ENCODE data around the gene FDX2. TPM values are rescaled to one million over a fixed set of nuclear protein-coding genes. Genes with fewer than 3 reads are reported as not detected.
"Not testable (repeated sequence)": the region's sequence is repeated elsewhere in the genome, so short reads cannot be mapped to it uniquely, and the experiment has no call there.

Gene FDX2
- total RNA-seq, 1 donor from 2014 or later: 18.0 TPM

DNA sequence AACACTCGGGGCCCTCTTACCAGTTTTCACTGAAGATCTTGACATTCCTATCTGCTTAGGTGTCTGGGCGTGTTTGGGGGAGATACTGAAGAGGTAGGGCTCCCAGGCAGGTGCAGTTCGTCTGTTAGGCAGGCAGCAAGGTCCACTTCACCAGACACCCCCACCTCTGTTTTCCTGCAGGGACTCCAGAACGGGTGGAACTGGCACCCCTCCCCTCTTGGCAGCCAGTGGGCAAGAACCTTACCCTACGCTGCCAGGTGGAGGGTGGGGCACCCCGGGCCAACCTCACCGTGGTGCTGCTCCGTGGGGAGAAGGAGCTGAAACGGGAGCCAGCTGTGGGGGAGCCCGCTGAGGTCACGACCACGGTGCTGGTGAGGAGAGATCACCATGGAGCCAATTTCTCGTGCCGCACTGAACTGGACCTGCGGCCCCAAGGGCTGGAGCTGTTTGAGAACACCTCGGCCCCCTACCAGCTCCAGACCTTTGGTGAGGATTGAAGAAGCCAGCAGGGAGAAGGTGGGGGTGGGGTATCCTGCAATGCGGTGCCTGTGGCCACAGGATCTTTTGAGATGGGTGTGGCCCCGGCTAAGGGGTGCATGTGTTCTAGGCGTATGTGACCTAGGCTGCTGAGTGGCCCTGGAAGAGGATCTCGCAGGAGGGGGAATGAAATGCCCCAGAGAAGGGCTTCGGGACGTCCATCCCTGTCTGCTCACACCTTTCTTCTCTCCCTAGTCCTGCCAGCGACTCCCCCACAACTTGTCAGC, 32.3 kb downstream of the FDX2 start:
- H3K4me1 Mint-ChIP-seq (ENCODE audit: low read depth): peaks cover 41% of the 10 kb centered on the region
- no peak overlapping the region for H3K4me3 Mint-ChIP-seq (ENCODE audit: low read depth)

DNA sequence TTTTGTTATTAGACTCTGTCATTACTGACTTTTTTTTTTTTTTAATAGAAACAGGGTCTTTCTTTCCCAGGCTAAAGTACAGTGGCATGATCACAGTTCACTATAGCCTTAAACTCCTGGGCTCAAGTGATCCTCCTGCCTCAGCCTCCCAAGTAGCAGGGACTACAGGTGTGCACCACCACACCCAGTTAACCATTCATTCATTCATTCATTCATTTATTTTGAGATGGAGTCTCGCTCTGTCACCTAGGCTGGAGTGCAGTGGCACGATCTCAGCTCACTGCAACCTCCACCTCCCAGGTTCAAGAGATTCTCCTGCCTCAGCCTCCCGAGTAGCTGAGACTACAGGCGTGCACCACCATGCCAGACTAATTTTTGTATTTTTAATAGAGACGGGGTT, 33.8 kb downstream of the FDX2 start:
- Mint-ChIP-seq H3K36me3 (ENCODE audit: low read depth) (peaks cover 81% of the 10 kb centered on the region), H3K4me1 (ENCODE audit: low read depth) (peaks cover 37% of the 10 kb centered on the region)
- H3K4me3 Mint-ChIP-seq (ENCODE audit: low read depth); intact Hi-C loops (cut with micrococcal nuclease); H3K27me3 Mint-ChIP-seq (ENCODE audit: low read depth); H3K9me3 Mint-ChIP-seq; H3K27ac Mint-ChIP-seq; DNase-seq (ENCODE audit: low spot score): not testable (repeated sequence)

More for the DNA sequence above, 32.3 kb downstream of the FDX2 start:
- Mint-ChIP-seq H3K9me3 (no peaks in the 10 kb centered on the region), H3K36me3 (ENCODE audit: low read depth) (peaks cover 67% of the 10 kb centered on the region), H3K27me3 (ENCODE audit: low read depth) (peaks cover 2% of the 10 kb centered on the region), H3K27ac (no peak overlapping the region)
- DNase-seq (ENCODE audit: low spot score): no peak
- intact Hi-C loops (cut with micrococcal nuclease): no loop called here

DNA sequence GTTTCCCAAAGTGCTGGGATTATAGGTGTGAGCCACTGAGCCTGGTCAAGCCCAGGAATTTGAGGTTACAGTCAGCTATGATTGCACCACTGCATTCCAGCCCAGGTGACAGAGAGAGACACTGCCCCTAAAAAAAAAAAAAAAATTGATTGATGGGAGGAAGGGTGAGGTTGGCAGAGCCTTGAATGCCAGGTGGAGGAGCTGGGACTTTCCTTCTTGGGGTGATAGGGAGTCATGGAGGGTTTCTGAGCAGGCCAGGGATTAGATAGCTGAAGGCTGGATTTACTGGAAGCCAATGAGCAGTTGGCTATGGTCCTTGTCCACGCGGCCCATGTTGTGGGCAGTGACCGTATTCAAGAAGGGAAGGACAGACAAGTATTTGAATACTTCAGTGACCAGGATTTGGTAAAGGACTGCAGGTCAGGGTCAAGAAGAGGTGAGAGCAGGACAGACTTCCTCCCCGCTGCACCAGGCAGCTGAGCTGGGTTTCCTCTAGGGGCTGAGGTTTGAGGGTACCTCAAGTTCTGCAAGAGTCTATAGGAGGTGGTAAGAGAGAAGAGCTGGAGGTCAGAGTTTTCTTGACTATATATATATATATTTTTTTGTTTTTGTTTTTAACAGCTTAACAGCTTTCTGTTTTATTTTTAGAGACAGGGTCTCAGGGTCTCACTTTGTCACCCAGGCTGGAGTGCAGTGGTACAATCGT, 35.9 kb downstream of the FDX2 start:
- no peak for DNase-seq (ENCODE audit: low spot score)
- H3K27ac Mint-ChIP-seq: peak overlapping the region; percentile 30
- no peaks in the 10 kb centered on the region for H3K27me3 Mint-ChIP-seq (ENCODE audit: low read depth)
- no peaks in the 10 kb centered on the region for H3K9me3 Mint-ChIP-seq
- H3K36me3 Mint-ChIP-seq (ENCODE audit: low read depth): peaks cover 73% of the 10 kb centered on the region
- intact Hi-C loops (cut with micrococcal nuclease): no loop called here
- H3K4me1 Mint-ChIP-seq (ENCODE audit: low read depth): peaks cover 17% of the 10 kb centered on the region
- no peak overlapping the region for H3K4me3 Mint-ChIP-seq (ENCODE audit: low read depth)

DNA sequence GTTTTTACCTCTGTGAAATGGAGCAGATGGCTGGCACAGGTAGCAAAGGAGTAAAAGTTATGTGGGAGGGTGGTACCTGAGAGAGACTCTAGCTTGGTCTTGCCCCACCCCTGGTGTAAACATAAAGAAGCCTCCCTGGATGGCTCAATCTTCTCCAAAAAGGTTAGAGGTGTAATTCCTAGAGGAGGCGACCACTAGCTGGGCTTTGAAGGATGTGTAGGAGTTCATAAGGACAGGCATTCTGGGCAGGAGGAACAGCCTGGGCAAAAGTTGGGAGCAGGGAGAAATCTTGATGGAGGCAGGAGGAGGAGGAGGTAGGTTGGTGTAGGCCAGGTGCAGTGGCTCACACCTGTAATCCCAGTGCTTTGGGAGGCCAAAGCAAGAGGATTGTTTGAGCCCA, 36.9 kb downstream of the FDX2 start:
- DNase-seq (ENCODE audit: low spot score): no peak
- intact Hi-C loops (cut with micrococcal nuclease): no loop called here
- Mint-ChIP-seq H3K9me3 (no peaks in the 10 kb centered on the region), H3K36me3 (ENCODE audit: low read depth) (peaks cover 71% of the 10 kb centered on the region), H3K4me1 (ENCODE audit: low read depth) (peaks cover 19% of the 10 kb centered on the region), H3K27me3 (ENCODE audit: low read depth) (no peaks in the 10 kb centered on the region), H3K4me3 (ENCODE audit: low read depth) (no peak overlapping the region), H3K27ac (peak overlapping the region; percentile 52)

DNA sequence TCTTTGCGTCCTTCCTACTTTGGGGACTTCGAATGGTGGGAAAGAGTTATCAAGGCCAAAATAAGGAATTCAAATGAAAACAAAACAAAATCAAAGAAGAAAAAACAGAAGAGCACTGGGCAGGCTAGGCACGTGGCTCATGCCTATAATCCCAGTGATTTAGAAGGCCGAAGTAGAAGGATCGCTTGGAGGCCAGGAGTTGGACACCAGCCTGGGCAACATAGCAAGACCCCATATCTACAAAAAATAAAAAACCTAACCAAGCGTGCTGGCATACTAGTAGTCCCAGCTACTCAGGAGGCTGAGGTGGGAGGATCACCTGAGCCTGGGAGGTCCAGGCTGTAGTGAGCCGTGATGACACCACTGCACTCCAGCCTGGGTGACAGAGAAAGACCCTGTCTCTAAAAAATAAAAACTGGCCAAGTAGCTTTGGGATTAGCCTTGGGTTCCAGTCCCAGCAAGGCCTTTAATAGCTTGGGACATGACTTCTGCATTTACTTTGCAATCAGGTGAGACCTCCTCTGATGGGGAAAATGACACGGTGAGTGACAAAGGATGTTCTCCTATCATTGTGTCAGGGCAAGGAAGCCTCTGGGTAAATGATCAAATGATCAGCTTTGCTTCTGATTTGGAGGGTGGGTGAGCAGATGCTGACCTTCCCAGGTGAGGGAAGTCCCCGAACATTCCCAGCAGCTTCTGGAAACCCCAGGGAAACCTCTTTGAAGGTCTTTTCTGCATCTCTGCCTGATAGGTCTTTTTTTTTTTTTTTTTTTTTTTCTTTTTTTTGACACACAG, 37.8 kb downstream of the FDX2 start:
- Mint-ChIP-seq H3K4me1 (ENCODE audit: low read depth) (peaks cover 20% of the 10 kb centered on the region), H3K4me3 (ENCODE audit: low read depth) (peak overlapping the region; percentile 39), H3K9me3 (no peaks in the 10 kb centered on the region), H3K27ac (no peak overlapping the region), H3K36me3 (ENCODE audit: low read depth) (peaks cover 64% of the 10 kb centered on the region), H3K27me3 (ENCODE audit: low read depth) (no peaks in the 10 kb centered on the region)
- DNase-seq (ENCODE audit: low spot score): no peak
- intact Hi-C loops (cut with micrococcal nuclease): no loop called here

DNA sequence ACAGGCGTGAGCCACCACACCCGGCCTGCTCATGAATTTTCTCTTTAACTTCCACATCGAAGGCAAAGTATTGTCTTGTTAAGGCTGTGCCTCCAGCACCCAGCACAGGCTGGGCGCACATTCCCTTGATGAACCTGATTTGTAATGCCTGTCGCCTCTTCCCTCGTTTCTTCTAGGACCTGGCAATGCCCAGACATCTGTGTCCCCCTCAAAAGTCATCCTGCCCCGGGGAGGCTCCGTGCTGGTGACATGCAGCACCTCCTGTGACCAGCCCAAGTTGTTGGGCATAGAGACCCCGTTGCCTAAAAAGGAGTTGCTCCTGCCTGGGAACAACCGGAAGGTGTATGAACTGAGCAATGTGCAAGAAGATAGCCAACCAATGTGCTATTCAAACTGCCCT, 41.2 kb downstream of the FDX2 start:
- Mint-ChIP-seq H3K27ac (no peak overlapping the region), H3K9me3 (no peaks in the 10 kb centered on the region), H3K4me3 (ENCODE audit: low read depth) (no peak overlapping the region), H3K4me1 (ENCODE audit: low read depth) (peaks cover 24% of the 10 kb centered on the region), H3K36me3 (ENCODE audit: low read depth) (peaks cover 60% of the 10 kb centered on the region), H3K27me3 (ENCODE audit: low read depth) (no peaks in the 10 kb centered on the region)
- intact Hi-C loops (cut with micrococcal nuclease): no loop called here
- DNase-seq (ENCODE audit: low spot score): no peak

DNA sequence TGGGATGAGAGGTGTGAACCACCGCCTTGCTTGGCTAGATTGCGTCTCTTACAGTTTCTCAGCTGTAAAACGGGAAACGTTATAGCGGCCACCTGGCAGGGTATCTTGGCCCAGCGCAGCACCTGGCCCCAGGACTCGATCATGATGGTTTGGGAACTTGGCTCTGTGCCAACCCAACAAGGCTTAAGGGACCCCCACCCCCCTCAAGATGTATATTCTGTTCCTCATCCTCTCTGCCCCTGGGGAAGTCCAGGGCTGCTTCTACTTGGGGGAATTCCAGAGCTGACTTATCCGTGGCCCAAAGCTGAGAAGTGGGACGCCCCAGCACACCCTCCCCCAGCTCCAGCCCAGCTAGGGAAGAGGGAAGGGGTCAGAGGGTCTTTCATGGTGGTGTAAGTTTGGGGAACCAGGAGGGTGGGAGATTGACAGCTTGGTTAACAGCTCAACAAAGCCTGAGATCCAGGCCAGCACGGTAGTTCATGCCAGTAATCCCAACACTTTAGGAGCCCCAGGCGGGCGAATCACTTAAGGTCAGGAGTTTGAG, 44.2 kb downstream of the FDX2 start:
- no peaks in the 10 kb centered on the region for H3K27me3 Mint-ChIP-seq (ENCODE audit: low read depth)
- H3K9me3 Mint-ChIP-seq: no peaks in the 10 kb centered on the region
- no peak for DNase-seq (ENCODE audit: low spot score)
- H3K36me3 Mint-ChIP-seq (ENCODE audit: low read depth): peaks cover 33% of the 10 kb centered on the region
- peaks cover 19% of the 10 kb centered on the region for H3K4me1 Mint-ChIP-seq (ENCODE audit: low read depth)
- intact Hi-C loops (cut with micrococcal nuclease): loop anchor here (2.0 kb wide), 3 partner anchors 15 to 109 kb away; partner anchors contain the start of genes ICAM4, RAVER1 and TYK2
- H3K27ac Mint-ChIP-seq: peak overlapping the region; percentile 94
- H3K4me3 Mint-ChIP-seq (ENCODE audit: low read depth): peak overlapping the region; percentile 87

DNA sequence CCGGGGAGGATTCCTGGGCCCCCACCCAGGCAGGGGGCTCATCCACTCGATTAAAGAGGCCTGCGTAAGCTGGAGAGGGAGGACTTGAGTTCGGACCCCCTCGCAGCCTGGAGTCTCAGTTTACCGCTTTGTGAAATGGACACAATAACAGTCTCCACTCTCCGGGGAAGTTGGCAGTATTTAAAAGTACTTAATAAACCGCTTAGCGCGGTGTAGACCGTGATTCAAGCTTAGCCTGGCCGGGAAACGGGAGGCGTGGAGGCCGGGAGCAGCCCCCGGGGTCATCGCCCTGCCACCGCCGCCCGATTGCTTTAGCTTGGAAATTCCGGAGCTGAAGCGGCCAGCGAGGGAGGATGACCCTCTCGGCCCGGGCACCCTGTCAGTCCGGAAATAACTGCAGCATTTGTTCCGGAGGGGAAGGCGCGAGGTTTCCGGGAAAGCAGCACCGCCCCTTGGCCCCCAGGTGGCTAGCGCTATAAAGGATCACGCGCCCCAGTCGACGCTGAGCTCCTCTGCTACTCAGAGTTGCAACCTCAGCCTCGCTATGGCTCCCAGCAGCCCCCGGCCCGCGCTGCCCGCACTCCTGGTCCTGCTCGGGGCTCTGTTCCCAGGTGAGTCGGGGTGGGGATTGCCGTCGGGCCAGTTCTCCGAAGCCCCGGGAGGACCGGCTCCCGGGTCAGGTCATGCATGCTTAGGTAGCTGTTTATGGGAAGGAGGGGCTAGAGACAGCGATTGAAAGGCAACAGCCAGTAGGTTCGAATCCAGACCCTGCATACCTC, 45.0 kb downstream of the FDX2 start, which contains the start of gene ICAM1:
TSS of gene ICAM1 (plus strand) at position 505 of the 779 bp plus-strand sequence. CDS start at position 545, 40 bp downstream.
- intact Hi-C loops (cut with micrococcal nuclease): loop anchor here (1.0 to 2.0 kb wide), 5 partner anchors 11 to 118 kb away; partner anchors contain the start of genes ICAM4, RAVER1 and TYK2
- Mint-ChIP-seq H3K4me3 (ENCODE audit: low read depth) (peak within 1 kb of the TSS; percentile 87), H3K27ac (peak within 1 kb of the TSS; percentile 94), H3K36me3 (ENCODE audit: low read depth) (peaks cover 33% of the 10 kb centered on the region), H3K9me3 (no peaks in the 10 kb centered on the region), H3K27me3 (ENCODE audit: low read depth) (no peaks in the 10 kb centered on the region), H3K4me1 (ENCODE audit: low read depth) (peaks cover 20% of the 10 kb centered on the region)
- DNase-seq (ENCODE audit: low spot score): peak; percentile 75

DNA sequence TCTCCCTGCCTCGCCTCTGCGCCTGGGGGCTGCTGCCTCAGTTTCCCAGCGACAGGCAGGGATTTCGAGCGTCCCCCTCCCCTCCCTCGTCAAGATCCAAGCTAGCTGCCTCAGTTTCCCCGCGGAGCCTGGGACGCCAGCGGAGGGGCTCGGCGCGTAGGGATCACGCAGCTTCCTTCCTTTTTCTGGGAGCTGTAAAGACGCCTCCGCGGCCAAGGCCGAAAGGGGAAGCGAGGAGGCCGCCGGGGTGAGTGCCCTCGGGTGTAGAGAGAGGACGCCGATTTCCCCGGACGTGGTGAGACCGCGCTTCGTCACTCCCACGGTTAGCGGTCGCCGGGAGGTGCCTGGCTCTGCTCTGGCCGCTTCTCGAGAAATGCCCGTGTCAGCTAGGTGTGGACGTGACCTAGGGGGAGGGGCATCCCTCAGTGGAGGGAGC, 45.6 kb downstream of the FDX2 start:
- Mint-ChIP-seq H3K27me3 (ENCODE audit: low read depth) (no peaks in the 10 kb centered on the region), H3K27ac (peak overlapping the region; percentile 94), H3K36me3 (ENCODE audit: low read depth) (peaks cover 29% of the 10 kb centered on the region), H3K4me3 (ENCODE audit: low read depth) (peak overlapping the region; percentile 87), H3K9me3 (no peaks in the 10 kb centered on the region), H3K4me1 (ENCODE audit: low read depth) (peaks cover 20% of the 10 kb centered on the region)
- intact Hi-C loops (cut with micrococcal nuclease): loop anchor here (1.0 to 2.0 kb wide), 5 partner anchors 10 to 119 kb away; partner anchors contain the start of genes ICAM4, RAVER1 and TYK2
- peak; percentile 75 for DNase-seq (ENCODE audit: low spot score)

DNA sequence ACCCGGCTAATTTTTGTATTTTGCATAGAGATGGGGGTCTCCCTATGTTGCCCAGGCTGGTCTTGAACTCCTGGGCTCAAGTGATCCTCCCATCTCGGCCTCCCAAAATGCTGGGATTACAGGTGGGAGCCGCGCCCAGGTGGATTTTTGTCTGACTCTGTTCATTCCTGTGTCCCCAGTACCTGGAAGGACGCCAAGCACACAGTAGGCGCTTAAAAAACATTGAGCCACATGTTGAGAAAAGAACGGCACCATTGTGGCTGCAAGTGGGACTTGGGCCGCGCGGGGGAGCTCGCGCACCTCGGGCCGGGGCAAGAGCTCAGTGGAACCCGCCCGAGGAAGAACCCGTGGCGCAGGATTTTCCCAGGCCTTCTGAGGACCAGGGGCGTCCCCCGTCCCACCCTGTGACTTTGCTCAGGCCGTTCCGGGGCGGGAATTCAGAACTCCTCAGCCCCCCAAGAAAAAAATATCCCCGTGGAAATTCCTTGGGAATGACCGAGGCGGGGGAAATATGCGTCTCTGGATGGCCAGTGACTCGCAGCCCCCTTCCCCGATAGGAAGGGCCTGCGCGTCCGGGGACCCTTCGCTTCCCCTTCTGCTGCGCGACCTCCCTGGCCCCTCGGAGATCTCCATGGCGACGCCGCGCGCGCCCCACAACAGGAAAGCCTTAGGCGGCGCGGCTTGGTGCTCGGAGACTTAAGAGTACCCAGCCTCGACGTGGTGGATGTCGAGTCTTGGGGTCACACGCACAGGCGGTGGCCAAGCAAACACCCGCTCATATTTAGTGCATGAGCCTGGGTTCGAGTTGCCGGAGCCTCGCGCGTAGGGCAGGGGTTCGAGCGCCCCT, 46.3 kb downstream of the FDX2 start:
- H3K4me3 Mint-ChIP-seq (ENCODE audit: low read depth): peak overlapping the region; percentile 87
- H3K4me1 Mint-ChIP-seq (ENCODE audit: low read depth): peaks cover 17% of the 10 kb centered on the region
- no peaks in the 10 kb centered on the region for H3K27me3 Mint-ChIP-seq (ENCODE audit: low read depth)
- DNase-seq (ENCODE audit: low spot score): peak; percentile 84
- H3K9me3 Mint-ChIP-seq: no peaks in the 10 kb centered on the region
- peaks cover 23% of the 10 kb centered on the region for H3K36me3 Mint-ChIP-seq (ENCODE audit: low read depth)
- intact Hi-C loops (cut with micrococcal nuclease): loop anchor here (1.0 to 2.0 kb wide), 5 partner anchors 9 to 120 kb away; partner anchors contain the start of genes ICAM4, RAVER1 and TYK2
- H3K27ac Mint-ChIP-seq: peak overlapping the region; percentile 94

DNA sequence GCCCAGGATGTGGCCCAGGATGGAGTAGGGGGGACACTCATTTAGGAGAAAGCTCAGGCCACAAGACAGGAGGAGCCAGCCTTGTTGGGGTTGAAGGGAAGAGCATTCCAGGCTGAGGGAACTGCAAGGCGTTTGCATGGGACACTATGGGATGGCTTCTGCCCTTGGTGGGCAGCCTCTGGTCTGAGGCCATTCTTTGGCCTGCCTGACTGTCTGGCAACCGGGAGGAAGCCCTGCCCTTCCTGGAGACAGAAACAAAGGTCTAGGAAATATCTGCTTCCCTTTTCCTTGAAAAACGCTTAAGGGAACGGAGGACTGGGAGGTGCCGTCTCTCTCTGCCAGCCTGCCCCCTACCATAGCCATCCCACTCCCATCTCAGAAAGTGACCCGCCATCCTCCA, 47.7 kb downstream of the FDX2 start:
- DNase-seq (ENCODE audit: low spot score): no peak
- Mint-ChIP-seq H3K4me1 (ENCODE audit: low read depth) (peaks cover 14% of the 10 kb centered on the region), H3K27me3 (ENCODE audit: low read depth) (no peaks in the 10 kb centered on the region), H3K9me3 (no peaks in the 10 kb centered on the region), H3K27ac (no peak overlapping the region), H3K36me3 (ENCODE audit: low read depth) (peaks cover 16% of the 10 kb centered on the region), H3K4me3 (ENCODE audit: low read depth) (no peak overlapping the region)
- intact Hi-C loops (cut with micrococcal nuclease): no loop called here

Measured in activated T-helper 2 cell treated with anti-CD3 and anti-CD28 coated beads, Interferon-gamma antibody, Interleukin-2, Interleukin-4, amounts not matched to agents 10 μg/mL and 5 μg/mL and 100 μg/mL, durations not matched to agents 14 hours and 24 hours and 36 hours (primary cell).